ENCODE data around the gene PNCK. TPM values are rescaled to one million over a fixed set of nuclear protein-coding genes. Genes with fewer than 3 reads are reported as not detected.

The PNCK gene
- total RNA-seq: 10 to 100 TPM in 1 of 3 donors, 1 to 10 TPM in 2; 4.6 to 63.0 (median 5.5) TPM
- long read RNA-seq, donor 1, transcript PNCK-201 (12 exons, 1,508 nt): major isoform, 17 of 52 reads
- long read RNA-seq, donor 1, partial matches to known transcripts: 10 of 52 reads
- long read RNA-seq, donor 1, other reads (novel, unspliced or antisense): 24 of 52 reads
- long read RNA-seq, donor 2, partial matches to known transcripts: 0 of 1 reads
- long read RNA-seq, donor 2, other reads (novel, unspliced or antisense): 1 of 1 reads

DNA sequence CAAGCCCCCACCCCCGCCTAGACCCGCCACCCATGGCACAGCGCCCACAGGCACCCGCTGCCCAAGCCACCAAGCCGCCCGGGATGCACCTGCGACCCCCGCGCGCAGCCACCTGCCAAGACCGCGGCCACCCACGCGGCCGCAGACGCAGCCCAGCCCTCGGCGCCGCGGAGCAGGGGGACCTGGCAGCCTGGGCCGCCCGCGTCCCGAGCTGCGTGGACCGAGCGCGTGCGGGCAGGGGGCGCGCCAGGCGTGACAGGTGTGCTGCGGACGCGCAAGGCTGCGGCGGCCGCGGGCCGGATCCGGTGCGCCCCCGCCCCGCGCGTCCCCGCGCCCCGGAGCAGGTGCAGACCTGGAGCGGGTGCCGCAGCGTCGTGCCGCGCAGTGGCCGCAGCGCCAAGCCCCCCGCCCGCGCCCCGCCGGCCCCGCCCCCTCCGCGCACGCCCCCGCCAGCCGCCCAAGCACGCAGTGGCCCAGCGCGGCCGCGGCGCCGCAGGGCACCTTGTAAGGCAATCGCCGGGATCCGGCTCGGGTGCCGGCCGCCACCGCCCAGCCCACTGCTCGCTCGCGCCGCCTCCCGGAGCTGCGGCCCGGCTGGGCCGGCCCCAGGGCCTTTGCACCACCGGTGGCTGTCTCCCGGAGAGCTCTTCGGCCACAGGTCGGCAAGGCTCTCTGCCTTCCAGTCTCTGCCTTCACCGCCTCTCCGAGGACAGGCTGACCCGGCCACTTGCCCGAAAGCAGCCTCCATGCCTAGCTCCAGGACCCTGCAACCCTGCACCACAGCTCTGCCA lies at the start of gene PNCK:
PNCK (minus strand) TSS at position 386 of the 791 bp plus-strand sequence. CDS start 737 bp downstream, outside the sequence.
- H3K36me3 ChIP-seq (ENCODE audit: low read depth): no peaks in the 10 kb centered on the region
- H3K4me3 ChIP-seq: no peak within 1 kb of the TSS
- ATAC-seq (no peak), DNase-seq (no peak)
- no peaks in the 10 kb centered on the region for H3K4me1 ChIP-seq (ENCODE audit: low read depth)
- intact Hi-C loops (cut with DNase I, micrococcal nuclease): no loop called here
- no peak for TF ChIP-seq CTCF (IDR thresholded peaks at IDR 0.05)
- no peaks in the 10 kb centered on the region for H3K9me3 ChIP-seq

- TF ChIP-seq CTCF (IDR thresholded peaks at IDR 0.05): no peak
- H3K9me3 ChIP-seq: no peaks in the 10 kb centered on the region
- H3K36me3 ChIP-seq (ENCODE audit: low read depth): no peaks in the 10 kb centered on the region
- ATAC-seq (no peak), DNase-seq (no peak)
- H3K4me1 ChIP-seq (ENCODE audit: low read depth): peaks cover 33% of the 10 kb centered on the region
- intact Hi-C loops (cut with DNase I, micrococcal nuclease): no loop called here
- H3K4me3 ChIP-seq: no peak overlapping the region
These were observed 49.2 kb upstream of the PNCK start for GRCh38 chrX:153722704-153723350.

DNA sequence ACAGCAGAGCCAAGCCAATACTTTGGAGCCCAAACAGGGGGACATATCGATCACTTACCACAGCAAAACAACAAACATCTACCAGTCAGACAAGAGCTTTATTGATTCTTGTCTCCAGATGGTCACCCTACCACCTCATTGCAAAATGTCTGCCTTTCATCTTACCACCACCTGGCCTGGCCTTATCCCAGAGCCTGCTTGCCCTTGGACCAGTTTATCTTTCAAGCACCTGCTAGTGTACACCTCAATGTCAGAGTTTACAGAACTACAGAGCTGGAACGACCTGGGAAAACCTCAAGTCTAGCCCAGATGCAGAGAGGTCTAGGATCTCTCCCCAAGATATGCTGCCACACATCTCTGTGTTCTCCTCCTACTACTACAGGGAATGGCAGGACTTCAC lies 46.1 kb upstream of the PNCK start:
- no peak for TF ChIP-seq CTCF (IDR thresholded peaks at IDR 0.05)
- intact Hi-C loops (cut with DNase I, micrococcal nuclease): no loop called here
- ATAC-seq (no peak), DNase-seq (no peak)
- H3K4me1 ChIP-seq (ENCODE audit: low read depth): peaks cover 10% of the 10 kb centered on the region
- H3K4me3 ChIP-seq: no peak overlapping the region
- no peaks in the 10 kb centered on the region for H3K36me3 ChIP-seq (ENCODE audit: low read depth)
- no peaks in the 10 kb centered on the region for H3K9me3 ChIP-seq

GRCh38 chrX:153719238-153719637 lies 45.6 kb upstream of the PNCK start:
- no peaks in the 10 kb centered on the region for H3K9me3 ChIP-seq
- intact Hi-C loops (cut with DNase I, micrococcal nuclease): no loop called here
- H3K36me3 ChIP-seq (ENCODE audit: low read depth): no peaks in the 10 kb centered on the region
- no peak for DNase-seq
- H3K4me1 ChIP-seq (ENCODE audit: low read depth): peaks cover 10% of the 10 kb centered on the region
- H3K4me3 ChIP-seq: no peak overlapping the region
- ATAC-seq: no peak
- TF ChIP-seq CTCF (IDR thresholded peaks at IDR 0.05): no peak

DNA sequence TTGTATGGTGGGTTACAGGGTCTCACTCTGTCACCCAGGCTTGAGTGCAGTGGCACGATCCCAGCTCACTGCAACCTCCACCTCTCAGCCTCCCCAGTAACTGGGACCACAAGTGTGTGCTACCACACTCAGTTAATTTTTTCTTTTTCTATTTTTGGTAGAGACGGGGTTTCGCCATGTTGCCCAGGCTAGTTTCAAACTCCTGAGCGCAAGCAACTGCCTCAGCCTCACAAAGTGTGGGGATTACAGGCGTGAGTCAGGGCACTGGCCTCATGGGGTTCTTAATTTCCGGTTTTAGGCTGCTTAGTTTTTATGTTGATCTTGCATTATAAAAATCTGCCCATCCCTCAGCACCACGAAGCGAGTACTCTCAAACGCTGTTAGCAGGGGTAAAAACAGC lies 43.8 kb upstream of the PNCK start:
- no peaks in the 10 kb centered on the region for H3K36me3 ChIP-seq (ENCODE audit: low read depth)
- intact Hi-C loops (cut with DNase I, micrococcal nuclease): no loop called here
- DNase-seq (no peak), ATAC-seq (no peak)
- H3K9me3 ChIP-seq: no peaks in the 10 kb centered on the region
- H3K4me3 ChIP-seq: no peak overlapping the region
- no peak for TF ChIP-seq CTCF (IDR thresholded peaks at IDR 0.05)
- H3K4me1 ChIP-seq (ENCODE audit: low read depth): peaks cover 4% of the 10 kb centered on the region

All from mucosa of descending colon (tissue), 3 donors.